MCF 10A (cell line): ENCODE results near the gene BMPR1B. TPM values are rescaled to one million over a fixed set of nuclear protein-coding genes. Genes with fewer than 3 reads are reported as not detected.

Experiments used
- BruUV-seq: library from RNA; stranded (reverse); fragments of 400-500 nt; replicated peaks from 2 replicates; lab custom pipeline; 2021; lab: Mats Ljungman, UMichigan
- CTCF ChIA-PET: fragments of 300-600 bp; sonication (Branson Sonifier 250); formaldehyde crosslinking; extraction: SDS; loops from one replicate; lab custom pipeline; 2021; ENCODE audit warnings: antibody characterized with exemption, inconsistent platforms; lab: Yijun Ruan, JAX
- POLR2A ChIA-PET: fragments of 300-600, 350-650 bp; sonication (Branson Sonifier 250); formaldehyde crosslinking; extraction: SDS; loops from one replicate; lab custom pipeline; 2020; ENCODE audit warnings: antibody characterized with exemption, inconsistent platforms; lab: Yijun Ruan, JAX
- DNase-seq: peaks from one replicate; pipeline ENCODE4 v3.0.0-alpha.2; 2018; ENCODE audit not compliant: unreplicated experiment
- H3K27ac Mint-ChIP-seq: one replicate; pipeline ENCODE4 v1.8.0; 2022; ENCODE audit warnings: mild to moderate bottlenecking, low read depth, mixed read lengths; ENCODE audit not compliant: unreplicated experiment
- H3K27me3 Mint-ChIP-seq: one replicate; pipeline ENCODE4 v1.8.0; 2022; ENCODE audit warnings: mixed read lengths; ENCODE audit not compliant: insufficient read depth, unreplicated experiment
- H3K36me3 Mint-ChIP-seq: one replicate; pipeline ENCODE4 v1.8.0; 2022; ENCODE audit warnings: mild to moderate bottlenecking, moderate library complexity, mixed read lengths; ENCODE audit not compliant: insufficient read depth, unreplicated experiment
- H3K4me1 Mint-ChIP-seq: one replicate; pipeline ENCODE4 v1.8.0; 2022; ENCODE audit warnings: mixed read lengths; ENCODE audit not compliant: insufficient read depth, unreplicated experiment
- H3K4me3 Mint-ChIP-seq: one replicate; pipeline ENCODE4 v1.8.0; 2022; ENCODE audit warnings: mild to moderate bottlenecking, moderate library complexity, mixed read lengths; ENCODE audit not compliant: unreplicated experiment
- H3K9me3 Mint-ChIP-seq: one replicate; pipeline ENCODE4 v1.8.0; 2022; ENCODE audit warnings: mixed read lengths; ENCODE audit not compliant: unreplicated experiment
- intact Hi-C: fragments of 100-400 bp; cut with micrococcal nuclease; formaldehyde crosslinking; loops from 2 replicates; pipeline ENCODE4 v1.14.1; 2022
- total RNA-seq: library from RNA; stranded (reverse); gene quantifications from 2 replicates; pipeline ENCODE4 v1.2.3, GENCODE V29; 2022
- TF ChIP-seq, protein P1 (sequence below): fragments of 200-600 bp; IDR thresholded peaks from one replicate; pipeline ENCODE4 v1.8.0; 2022; ENCODE audit warnings: antibody characterized with exemption, mild to moderate bottlenecking; ENCODE audit not compliant: unreplicated experiment

The BMPR1B gene
- total RNA-seq, 1 experiment from 2014 or later: 18.8 TPM

DNA sequence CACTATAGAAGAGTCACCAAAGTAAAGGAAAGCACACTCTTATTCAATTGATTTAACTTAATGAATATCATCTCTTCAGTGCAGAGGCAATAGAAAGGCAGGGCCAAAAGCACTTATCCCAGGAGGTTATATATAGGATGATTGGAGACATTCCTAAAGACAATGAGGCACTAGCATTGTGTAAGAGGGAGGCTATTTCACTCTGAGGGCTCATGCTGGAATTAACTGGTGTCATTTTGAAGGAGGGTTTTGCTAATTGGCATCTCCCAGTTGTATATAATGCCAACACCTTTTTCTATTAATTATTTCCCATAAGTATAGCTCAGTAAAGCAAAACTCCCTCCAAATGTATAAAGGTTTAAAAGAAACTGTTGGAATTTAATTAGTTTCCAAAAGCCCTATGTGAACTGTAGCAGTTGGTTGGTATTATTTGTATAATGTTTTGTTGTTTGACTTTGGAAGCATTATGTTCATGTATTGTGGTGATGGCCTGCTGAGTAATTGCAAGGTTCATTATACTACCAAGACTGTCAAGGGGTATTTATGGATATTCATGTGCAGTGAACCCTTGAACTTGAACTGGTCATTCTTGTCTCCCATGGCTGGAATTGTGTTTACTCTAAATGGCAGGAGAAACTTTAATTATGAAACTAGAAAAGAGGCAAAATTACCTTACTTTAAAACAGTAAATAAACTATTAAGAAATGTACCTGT lies 270.3 kb downstream of the BMPR1B start:
- H3K4me3 Mint-ChIP-seq: no peak overlapping the region
- intact Hi-C loops: no loop called here
- CTCF ChIA-PET: no interaction called here
- H3K36me3 Mint-ChIP-seq: no peaks in the 10 kb centered on the region
- no peak overlapping the region for H3K27ac Mint-ChIP-seq
- TF ChIP-seq, protein P1, sequence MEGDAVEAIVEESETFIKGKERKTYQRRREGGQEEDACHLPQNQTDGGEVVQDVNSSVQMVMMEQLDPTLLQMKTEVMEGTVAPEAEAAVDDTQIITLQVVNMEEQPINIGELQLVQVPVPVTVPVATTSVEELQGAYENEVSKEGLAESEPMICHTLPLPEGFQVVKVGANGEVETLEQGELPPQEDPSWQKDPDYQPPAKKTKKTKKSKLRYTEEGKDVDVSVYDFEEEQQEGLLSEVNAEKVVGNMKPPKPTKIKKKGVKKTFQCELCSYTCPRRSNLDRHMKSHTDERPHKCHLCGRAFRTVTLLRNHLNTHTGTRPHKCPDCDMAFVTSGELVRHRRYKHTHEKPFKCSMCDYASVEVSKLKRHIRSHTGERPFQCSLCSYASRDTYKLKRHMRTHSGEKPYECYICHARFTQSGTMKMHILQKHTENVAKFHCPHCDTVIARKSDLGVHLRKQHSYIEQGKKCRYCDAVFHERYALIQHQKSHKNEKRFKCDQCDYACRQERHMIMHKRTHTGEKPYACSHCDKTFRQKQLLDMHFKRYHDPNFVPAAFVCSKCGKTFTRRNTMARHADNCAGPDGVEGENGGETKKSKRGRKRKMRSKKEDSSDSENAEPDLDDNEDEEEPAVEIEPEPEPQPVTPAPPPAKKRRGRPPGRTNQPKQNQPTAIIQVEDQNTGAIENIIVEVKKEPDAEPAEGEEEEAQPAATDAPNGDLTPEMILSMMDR: no peak
- no peaks in the 10 kb centered on the region for H3K27me3 Mint-ChIP-seq
- BruUV-seq: no TSS peak
- peak; percentile 8 for DNase-seq
- no peaks in the 10 kb centered on the region for H3K9me3 Mint-ChIP-seq
- POLR2A ChIA-PET: no interaction called here
- peaks cover 2% of the 10 kb centered on the region for H3K4me1 Mint-ChIP-seq

DNA sequence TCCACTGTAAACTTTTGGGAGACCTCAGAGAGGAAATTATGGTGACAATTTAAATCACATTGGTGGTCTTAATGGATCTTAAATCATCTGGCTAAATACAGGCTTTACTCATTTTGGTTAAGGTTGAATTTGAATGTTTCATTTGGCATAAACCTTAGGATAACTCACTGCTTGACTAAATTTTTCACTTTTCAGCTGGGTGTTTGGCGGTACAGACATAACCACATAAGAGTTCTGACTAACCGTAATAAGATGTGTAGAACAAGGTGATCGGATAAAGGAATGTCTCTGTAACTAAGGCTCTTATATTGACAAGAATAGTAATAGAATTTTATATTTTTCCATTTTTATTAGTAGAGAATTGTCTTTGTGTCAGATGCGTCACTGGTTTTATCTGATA lies 281.0 kb downstream of the BMPR1B start:
- TF ChIP-seq, protein P1: no peak
- CTCF ChIA-PET: no interaction called here

GRCh38 chr4:95044324-95044837 lies 286.6 kb downstream of the BMPR1B start:
- H3K9me3 Mint-ChIP-seq: no peaks in the 10 kb centered on the region
- DNase-seq: no peak
- no peak overlapping the region for H3K27ac Mint-ChIP-seq
- no TSS peak for BruUV-seq
- ChIA-PET POLR2A (interaction anchor here (1.0 kb wide), 1 partner anchor 33 kb away, joined by 5 read pairs; no protein-coding TSS in a partner anchor), CTCF (interaction anchor here (0.6 to 0.8 kb wide), 2 partner anchors 9 to 72 kb away, joined by 3 to 5 read pairs; no protein-coding TSS in a partner anchor)
- no peaks in the 10 kb centered on the region for H3K27me3 Mint-ChIP-seq
- no peaks in the 10 kb centered on the region for H3K4me1 Mint-ChIP-seq
- H3K4me3 Mint-ChIP-seq: no peak overlapping the region
- TF ChIP-seq, protein P1: no peak
- H3K36me3 Mint-ChIP-seq: no peaks in the 10 kb centered on the region
- intact Hi-C loops: no loop called here

More for the DNA sequence above, 281.0 kb downstream of the BMPR1B start:
- Mint-ChIP-seq H3K4me3 (no peak overlapping the region), H3K4me1 (no peaks in the 10 kb centered on the region), H3K9me3 (peaks cover 5% of the 10 kb centered on the region), H3K27me3 (no peaks in the 10 kb centered on the region), H3K36me3 (no peaks in the 10 kb centered on the region), H3K27ac (no peak overlapping the region)
- POLR2A ChIA-PET: no interaction called here
- no TSS peak for BruUV-seq
- DNase-seq: no peak
- intact Hi-C loops: no loop called here

DNA sequence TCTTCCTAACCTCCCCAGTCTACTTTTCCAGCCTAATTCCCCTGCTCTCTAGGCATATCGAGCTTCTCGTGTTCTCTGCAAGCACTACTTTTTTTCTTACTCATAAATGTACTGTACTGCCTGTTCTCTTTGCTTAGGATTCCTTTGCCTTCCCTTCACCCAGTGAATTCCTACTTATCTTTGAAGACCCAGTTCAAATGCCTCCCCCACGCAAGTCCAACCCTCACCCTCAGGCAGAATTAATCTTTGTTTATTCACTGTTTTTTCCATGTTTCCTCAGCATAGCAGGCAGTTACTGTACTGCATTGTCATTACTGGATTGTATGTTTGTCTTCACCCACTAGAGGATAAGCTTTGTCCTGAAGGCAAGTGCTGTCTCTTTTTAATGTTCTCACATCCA lies 287.7 kb downstream of the BMPR1B start:
- no peaks in the 10 kb centered on the region for H3K4me1 Mint-ChIP-seq
- ChIA-PET CTCF (interaction anchor here (1.1 kb wide), 2 partner anchors 12 to 15 kb away, joined by 3 read pairs; no protein-coding TSS in a partner anchor), POLR2A (interaction anchor here (1.0 kb wide), 2 partner anchors 8 to 34 kb away, joined by 5 read pairs; no protein-coding TSS in a partner anchor)
- intact Hi-C loops: no loop called here
- DNase-seq: no peak
- H3K9me3 Mint-ChIP-seq: no peaks in the 10 kb centered on the region
- no peak overlapping the region for H3K4me3 Mint-ChIP-seq
- no TSS peak for BruUV-seq
- no peaks in the 10 kb centered on the region for H3K27me3 Mint-ChIP-seq
- H3K27ac Mint-ChIP-seq: no peak overlapping the region
- H3K36me3 Mint-ChIP-seq: no peaks in the 10 kb centered on the region
- TF ChIP-seq, protein P1: no peak
